GM18868 (cell line): ENCODE results near the gene GSTM3.
"Not testable (repeated sequence)": the region's sequence is repeated elsewhere in the genome, so short reads cannot be mapped to it uniquely, and the experiment has no call there.

Experiments used
- ATAC-seq: cut with Tn5 transposase; IDR thresholded peaks from one replicate; pipeline ENCODE4 v1.9.1; 2021; ENCODE audit warnings: mild to moderate bottlenecking, moderate library complexity; ENCODE audit not compliant: unreplicated experiment

GSTM3 gene

DNA sequence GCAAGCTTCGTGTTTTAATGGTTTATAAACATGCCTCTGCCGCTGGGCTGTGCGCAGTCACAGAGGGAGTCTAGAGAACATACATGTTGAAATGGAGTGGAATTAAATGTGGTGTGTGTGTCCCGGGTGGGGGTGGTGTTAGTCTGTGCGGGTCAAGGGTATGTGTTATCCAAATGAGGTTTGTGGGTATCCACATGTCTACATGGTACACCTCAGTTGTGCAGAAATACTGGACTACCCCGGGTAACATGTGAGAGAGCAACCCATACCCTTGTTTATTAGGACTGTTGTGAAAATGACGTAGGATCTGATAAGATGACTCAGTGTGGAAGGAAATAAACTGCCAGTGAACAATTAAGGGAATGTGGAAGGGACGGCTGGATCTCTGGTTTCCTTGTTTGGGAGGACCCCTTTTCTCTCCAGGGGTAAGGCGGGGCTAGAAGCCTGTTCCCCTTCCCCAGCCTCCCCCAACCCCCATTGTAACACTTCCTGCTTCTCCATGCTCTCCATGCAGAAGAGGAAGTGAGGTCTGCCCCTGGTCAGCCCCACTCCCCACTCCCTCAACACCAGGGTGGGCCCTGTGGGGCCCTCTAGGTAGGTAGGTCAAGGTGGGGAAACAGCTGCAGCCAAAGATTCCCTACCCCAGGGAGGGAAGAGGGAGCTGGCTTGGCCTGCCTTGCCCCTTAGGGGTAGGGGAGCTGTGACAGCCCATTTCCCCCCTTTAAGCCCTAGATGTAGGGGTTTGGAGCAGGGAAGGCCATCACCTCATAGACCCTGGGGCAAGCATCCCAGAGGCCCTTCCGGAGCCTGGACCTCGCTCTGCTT is 22.2 kb upstream of the GSTM3 start:
- ATAC-seq = no peak

DNA sequence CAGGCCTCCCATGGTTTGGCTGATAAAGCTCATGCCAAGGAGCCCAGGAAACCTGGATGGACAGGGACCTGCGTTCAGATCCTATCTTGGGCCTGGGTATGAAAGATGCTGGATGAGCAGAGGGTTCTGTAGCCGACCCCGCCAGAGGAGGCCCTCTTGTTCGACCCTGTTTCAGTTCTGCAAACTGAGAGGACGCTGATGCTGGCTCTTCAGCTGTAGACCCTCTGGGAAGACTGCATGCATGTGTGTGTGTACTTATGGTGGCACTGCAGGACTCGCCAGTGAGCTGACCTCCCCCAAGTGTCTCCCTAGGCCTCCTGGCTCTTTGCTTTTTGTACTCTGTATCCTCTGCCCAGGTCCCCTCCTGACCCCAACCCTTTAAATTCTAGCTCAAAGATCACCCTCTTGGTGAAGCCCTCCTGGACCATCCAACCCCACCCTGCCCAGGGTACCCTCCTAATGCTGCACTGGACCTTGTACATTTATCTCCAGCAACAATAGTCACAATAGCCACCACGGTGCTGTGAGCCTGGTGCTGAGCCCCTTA is 21.3 kb upstream of the GSTM3 start:
- no peak for ATAC-seq

- no peak for ATAC-seq
These were observed 20.6 kb upstream of the GSTM3 start for GRCh38 chr1:109761227-109762038.

DNA sequence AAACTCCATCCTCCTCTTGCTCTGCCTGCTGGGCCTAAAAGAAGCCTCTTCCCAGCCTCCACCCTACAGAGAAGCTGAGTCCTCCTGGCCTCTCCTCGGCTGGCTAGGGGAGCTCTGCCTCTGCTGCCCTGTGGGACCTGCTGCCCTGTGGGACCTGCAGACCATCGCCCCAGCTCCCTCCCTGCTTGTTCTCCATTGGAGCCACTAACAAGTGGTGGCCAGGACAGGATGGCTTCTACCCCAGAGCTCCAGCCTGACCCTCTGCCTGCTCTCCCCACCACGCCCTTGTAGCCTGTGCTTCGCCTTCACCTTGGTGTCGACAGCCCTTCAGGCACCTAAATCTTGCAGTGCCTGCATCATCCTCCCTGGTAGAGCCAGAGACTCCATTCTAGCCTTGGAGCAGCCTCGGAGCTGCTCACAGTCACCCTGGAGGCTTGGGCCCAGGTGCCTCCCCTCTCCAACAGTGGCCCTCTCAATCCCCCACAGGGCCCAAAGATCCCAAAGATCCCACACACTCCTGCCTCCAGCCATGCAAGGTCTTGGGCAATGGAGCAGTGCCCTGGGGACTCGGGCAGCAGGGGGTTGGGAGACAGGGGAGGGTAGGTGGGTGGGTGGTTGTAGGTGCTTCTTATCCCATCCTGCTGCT is 19.9 kb upstream of the GSTM3 start:
- ATAC-seq = no peak

- ATAC-seq = no peak
These were observed 18.9 kb upstream of the GSTM3 start for GRCh38 chr1:109759513-109760334.

DNA sequence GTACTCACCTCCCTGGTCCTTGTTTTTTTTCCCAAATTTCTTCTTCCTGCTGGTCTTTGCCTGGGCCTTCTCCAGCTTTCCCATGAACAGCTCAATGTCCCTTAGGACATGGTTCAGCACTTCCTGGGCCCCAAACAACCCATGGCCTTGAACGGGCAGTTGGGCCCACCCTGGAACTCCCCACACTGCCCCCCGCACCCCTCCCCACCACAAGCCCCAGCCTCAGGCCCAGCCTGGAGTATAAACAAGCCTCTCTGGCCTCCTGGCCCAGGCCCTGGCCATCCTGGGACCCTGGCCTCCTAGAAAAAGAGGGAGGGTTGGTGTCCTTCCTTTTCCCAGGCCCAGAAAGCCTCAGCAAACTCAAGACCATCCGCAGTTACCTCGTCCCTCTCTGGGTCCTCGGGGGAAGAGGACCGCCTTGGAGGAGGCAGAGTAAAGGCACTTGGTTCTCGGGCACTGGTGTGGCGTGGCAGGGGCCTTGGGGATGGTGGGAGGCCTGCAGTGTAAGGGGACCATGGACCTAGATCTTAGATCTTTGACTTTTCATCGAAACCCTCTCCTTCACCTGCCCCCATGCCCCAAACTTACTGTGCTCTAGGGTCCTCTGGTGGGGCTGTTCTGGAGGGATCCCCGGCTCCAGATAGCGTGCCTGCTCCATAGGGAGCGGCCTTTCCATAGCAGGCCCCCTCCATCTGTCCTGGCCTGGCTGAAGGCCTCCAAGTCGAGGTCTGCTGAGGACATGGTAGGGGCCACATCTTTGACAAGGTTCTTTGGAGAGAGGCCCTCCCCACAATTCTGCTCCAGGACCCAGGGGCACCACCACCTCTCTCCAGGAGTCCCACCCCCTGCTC is 17.3 kb upstream of the GSTM3 start:
- no peak for ATAC-seq

DNA sequence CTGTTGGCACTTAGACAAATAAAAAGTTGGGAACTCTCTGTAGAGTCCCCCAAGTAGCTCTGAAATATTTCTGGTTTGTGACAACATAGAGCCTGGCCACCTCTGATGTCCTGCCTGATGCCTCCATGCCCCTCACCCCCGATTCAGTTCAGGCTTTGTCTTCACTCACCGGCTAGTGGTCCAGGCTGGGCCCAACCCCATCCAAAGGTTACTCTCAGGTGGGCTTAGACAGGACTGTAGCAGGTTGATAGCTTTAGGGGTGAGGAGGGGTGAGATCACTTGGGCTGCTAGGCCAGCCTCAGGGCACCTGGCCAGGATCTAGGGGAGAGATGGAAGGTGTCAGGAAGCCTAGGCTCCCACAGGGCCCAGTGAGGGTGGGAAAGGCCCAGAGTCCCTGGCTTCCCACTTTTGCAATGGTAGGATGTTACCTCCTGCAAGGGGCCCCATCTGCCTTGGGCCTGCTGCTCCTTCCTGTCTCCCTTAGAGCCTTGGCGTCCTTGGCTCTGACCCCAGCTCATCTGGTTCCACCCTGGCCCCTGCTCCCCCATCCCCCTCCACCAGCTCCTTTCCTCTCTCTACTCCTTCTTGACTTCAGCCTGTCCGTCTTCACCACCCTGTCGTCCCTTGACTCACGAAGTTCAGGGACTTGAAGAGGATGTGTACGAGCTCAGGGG is 16.1 kb upstream of the GSTM3 start:
- no peak for ATAC-seq

GRCh38 chr1:109756325-109756724 is 15.5 kb upstream of the GSTM3 start:
- ATAC-seq = not testable (repeated sequence)

- ATAC-seq = no peak
These were observed 13.9 kb upstream of the GSTM3 start for GRCh38 chr1:109754738-109755137.

DNA sequence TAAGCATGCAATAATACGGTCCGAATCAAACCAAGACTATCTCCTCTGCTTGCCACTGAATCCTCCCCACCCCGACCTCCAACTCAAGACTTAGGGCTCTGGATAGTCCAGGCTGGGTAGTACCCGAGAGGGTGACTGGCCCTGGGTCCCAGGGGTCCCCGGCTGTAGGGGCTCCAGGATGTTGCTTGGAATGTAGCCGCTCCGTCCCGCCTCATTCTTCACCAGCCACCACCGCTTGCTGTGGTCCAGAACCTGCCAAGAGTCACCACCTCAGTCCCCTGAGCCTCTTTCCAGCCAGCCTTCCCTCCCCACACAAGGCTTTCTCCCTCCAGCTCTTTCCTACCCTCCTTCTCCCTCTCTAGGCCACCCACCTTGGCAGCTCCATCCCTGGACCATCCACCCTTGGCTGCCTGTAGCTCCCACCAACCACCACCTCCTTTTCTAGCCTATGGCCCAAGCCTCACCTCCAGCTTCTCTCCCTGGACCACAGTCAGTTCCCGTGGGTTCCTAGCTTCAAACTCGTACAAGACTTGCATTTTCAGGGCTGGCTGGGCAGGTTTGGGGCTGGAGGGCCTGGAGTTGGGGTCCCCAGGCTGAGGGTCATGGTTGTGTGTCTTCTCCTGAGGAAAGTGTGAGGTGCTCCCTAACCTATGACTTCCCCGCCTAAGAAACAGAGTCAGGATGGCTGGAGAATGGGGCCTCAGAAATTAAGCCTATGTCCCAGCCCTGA is 10.9 kb upstream of the GSTM3 start:
- no peak for ATAC-seq

- no peak for ATAC-seq
These were observed 10.1 kb upstream of the GSTM3 start for GRCh38 chr1:109750920-109751319.

- no peak for ATAC-seq
These were observed 9.5 kb upstream of the GSTM3 start for GRCh38 chr1:109750241-109750882.

- no peak for ATAC-seq
These were observed 8.4 kb upstream of the GSTM3 start for GRCh38 chr1:109749221-109749620.

- not testable (repeated sequence) for ATAC-seq
These were observed 7.5 kb upstream of the GSTM3 start for GRCh38 chr1:109748311-109748710.

- peak; percentile 93 for ATAC-seq
These were observed 862 bp downstream of the GSTM3 start for GRCh38 chr1:109739738-109740614.

DNA sequence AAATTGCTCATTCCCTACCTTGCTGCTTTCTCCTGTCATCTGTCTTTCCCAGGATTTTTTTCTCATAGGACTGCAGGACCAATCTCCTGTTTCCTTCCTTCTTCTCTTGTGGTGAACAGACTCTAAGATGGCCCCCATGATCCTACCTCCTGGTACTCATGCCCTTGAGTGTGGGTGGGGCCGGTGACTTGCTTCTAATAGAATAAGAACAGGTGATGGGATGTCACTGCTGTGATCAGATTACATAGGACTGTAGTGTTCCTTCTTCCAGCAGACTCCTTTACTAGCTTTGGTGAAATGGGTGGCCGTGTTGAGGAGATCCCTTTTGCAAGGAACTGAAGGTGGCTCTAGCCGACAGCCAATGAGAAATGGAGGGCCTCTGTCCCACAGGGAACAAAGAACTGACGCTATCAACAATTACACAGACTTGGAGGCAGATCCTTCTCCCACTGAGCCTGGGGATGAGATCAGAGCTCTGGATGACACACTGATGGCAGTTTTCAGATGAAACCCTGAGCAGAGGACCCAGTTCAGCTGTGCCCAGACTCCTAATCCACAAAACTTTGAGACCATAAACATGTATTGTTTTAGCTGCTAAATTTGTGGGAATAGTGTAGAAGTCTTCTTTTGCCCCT is 7.5 kb downstream of the GSTM3 start:
- ATAC-seq = no peak
